ENCODE measurements around the gene HK1. TPM values are rescaled to one million over a fixed set of nuclear protein-coding genes. Genes with fewer than 3 reads are reported as not detected.

The HK1 gene
- total and polyA plus RNA-seq, 4 donors = 1.8 to 166 (median 7.4) TPM

DNA sequence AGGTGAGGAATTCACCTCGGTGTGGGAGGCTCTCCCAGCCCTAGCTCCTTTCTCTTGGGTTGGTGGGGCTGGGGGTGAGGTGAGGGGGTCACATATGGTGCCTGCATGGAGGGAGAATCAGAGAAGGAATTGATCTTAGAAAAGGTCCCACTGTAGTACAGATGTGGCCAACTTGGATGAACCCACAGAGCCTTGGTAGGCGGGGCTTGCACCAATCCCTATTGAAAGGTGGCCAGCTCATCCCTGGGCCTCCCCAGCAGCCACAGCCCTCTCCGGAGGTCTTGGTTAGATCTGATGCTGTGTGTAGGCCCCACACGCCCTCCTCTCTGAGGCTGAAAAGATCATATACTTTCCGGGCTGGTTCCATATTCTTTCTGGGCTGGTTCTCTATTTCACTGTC, 39.2 kb upstream of the HK1 start:
- no peak for TF ChIP-seq FOXA2 (IDR thresholded peaks at IDR 0.05)
- TF ChIP-seq NR2F2 (IDR thresholded peaks at IDR 0.05) = no peak
- no peak for TF ChIP-seq TAF1 (conservative IDR thresholded peaks at IDR 0.05)
- TF ChIP-seq, protein P1, sequence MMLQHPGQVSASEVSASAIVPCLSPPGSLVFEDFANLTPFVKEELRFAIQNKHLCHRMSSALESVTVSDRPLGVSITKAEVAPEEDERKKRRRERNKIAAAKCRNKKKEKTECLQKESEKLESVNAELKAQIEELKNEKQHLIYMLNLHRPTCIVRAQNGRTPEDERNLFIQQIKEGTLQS (IDR thresholded peaks at IDR 0.05) = no peak
- TF ChIP-seq RAD21 (IDR thresholded peaks at IDR 0.05) = no peak
- TF ChIP-seq, protein P2, sequence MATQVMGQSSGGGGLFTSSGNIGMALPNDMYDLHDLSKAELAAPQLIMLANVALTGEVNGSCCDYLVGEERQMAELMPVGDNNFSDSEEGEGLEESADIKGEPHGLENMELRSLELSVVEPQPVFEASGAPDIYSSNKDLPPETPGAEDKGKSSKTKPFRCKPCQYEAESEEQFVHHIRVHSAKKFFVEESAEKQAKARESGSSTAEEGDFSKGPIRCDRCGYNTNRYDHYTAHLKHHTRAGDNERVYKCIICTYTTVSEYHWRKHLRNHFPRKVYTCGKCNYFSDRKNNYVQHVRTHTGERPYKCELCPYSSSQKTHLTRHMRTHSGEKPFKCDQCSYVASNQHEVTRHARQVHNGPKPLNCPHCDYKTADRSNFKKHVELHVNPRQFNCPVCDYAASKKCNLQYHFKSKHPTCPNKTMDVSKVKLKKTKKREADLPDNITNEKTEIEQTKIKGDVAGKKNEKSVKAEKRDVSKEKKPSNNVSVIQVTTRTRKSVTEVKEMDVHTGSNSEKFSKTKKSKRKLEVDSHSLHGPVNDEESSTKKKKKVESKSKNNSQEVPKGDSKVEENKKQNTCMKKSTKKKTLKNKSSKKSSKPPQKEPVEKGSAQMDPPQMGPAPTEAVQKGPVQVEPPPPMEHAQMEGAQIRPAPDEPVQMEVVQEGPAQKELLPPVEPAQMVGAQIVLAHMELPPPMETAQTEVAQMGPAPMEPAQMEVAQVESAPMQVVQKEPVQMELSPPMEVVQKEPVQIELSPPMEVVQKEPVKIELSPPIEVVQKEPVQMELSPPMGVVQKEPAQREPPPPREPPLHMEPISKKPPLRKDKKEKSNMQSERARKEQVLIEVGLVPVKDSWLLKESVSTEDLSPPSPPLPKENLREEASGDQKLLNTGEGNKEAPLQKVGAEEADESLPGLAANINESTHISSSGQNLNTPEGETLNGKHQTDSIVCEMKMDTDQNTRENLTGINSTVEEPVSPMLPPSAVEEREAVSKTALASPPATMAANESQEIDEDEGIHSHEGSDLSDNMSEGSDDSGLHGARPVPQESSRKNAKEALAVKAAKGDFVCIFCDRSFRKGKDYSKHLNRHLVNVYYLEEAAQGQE (IDR thresholded peaks at IDR 0.05) = no peak
- Histone ChIP-seq H3K27me3 (ENCODE audit: control insufficient read depth in 4 of 4, insufficient read depth in 4 of 4, low read length in 3 of 4) (no peaks in the 10 kb centered on the region), H3K36me3 (ENCODE audit: control insufficient read depth in 4 of 4, insufficient read depth in 3 of 4, low read depth in 1 of 4, low read length in 3 of 4) (no peaks in the 10 kb centered on the region), H3K4me1 (ENCODE audit: control insufficient read depth in 4 of 4, insufficient read depth in 4 of 4, low read length in 3 of 4) (peaks cover 0 to 6% (median 0%) of the 10 kb centered on the region in 4 donors), H3K27ac (ENCODE audit: low read depth in 1 of 2, low read length in 2 of 2) (no peak overlapping the region), H3K9ac (ENCODE audit: low read depth in 1 of 2, low read length in 2 of 2) (no peak overlapping the region), H3K4me3 (ENCODE audit: low read depth in 1 of 3, low read length in 3 of 3) (no peak overlapping the region), H3K9me3 (ENCODE audit: control insufficient read depth in 4 of 4, low read length in 3 of 4) (no peaks in the 10 kb centered on the region)
- WGBS = 85% methylated on average over 5 of the region's 5 CpGs
- DNase-seq (ENCODE audit: low spot score) = no peak

DNA sequence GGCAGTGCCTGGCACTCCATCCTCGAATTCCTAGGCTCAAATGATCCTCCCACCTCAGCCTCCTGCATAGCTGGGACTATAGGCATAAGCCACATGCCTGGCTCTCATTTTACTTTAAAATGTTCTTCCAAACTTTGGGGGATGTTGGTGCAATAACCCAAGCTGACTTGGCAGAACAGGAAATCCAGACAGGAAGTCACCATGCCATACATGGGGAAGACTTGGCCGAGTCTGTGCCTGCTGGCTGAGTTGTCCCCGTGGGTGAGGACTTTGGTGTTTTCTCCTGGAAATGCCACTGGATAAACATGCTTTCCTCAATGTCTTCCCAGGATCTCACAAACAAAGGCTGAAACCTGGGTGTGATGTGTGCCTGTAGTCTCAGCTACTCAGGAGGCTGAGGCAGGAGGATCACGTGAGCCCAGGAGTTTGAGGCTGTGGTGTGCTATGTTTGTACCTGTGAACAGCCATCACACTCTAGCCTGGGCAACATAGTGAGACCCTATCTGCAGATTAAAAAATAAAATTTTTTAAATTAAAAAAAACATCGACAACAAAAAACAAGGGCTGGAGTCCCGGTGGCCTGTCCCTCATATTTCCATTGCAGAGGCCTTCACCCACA, 38.4 kb upstream of the HK1 start:
- H3K4me3 ChIP-seq (ENCODE audit: low read depth in 1 of 3, low read length in 3 of 3) = no peak overlapping the region
- no peak for TF ChIP-seq NR2F2 (IDR thresholded peaks at IDR 0.05)
- TF ChIP-seq, protein P2 (IDR thresholded peaks at IDR 0.05) = no peak
- TF ChIP-seq GABPA (IDR thresholded peaks at IDR 0.05 in 1 of 2, conservative IDR thresholded peaks at IDR 0.05 in 1 of 2) = no peak
- TF ChIP-seq, protein P1 (IDR thresholded peaks at IDR 0.05) = no peak
- no peak for TF ChIP-seq JUND (IDR thresholded peaks at IDR 0.05)
- no peak for TF ChIP-seq FOXA1 (IDR thresholded peaks at IDR 0.05)
- no peak overlapping the region for H3K9ac ChIP-seq (ENCODE audit: low read depth in 1 of 2, low read length in 2 of 2)
- H3K4me1 ChIP-seq (ENCODE audit: control insufficient read depth in 4 of 4, insufficient read depth in 4 of 4, low read length in 3 of 4) = peaks cover 0 to 6% (median 0%) of the 10 kb centered on the region in 4 donors
- no peak overlapping the region for H3K27ac ChIP-seq (ENCODE audit: low read depth in 1 of 2, low read length in 2 of 2)
- no peaks in the 10 kb centered on the region for H3K36me3 ChIP-seq (ENCODE audit: control insufficient read depth in 4 of 4, insufficient read depth in 3 of 4, low read depth in 1 of 4, low read length in 3 of 4)
- no peaks in the 10 kb centered on the region for H3K9me3 ChIP-seq (ENCODE audit: control insufficient read depth in 4 of 4, low read length in 3 of 4)
- WGBS = 78% methylated on average over 6 of the region's 6 CpGs
- H3K27me3 ChIP-seq (ENCODE audit: control insufficient read depth in 4 of 4, insufficient read depth in 4 of 4, low read length in 3 of 4) = no peaks in the 10 kb centered on the region
- no peak for DNase-seq (ENCODE audit: low spot score)

All from liver (tissue), 9 donors.